Cortex of kidney (tissue), 1 donor: ENCODE results near the gene C19orf12.
"Not testable (repeated sequence)": the region's sequence is repeated elsewhere in the genome, so short reads cannot be mapped to it uniquely, and the experiment has no call there.

ENCODE experiments used
- DNase-seq: peaks from one replicate; lab custom pipeline; 2025; lab: John Stamatoyannopoulos, UW

The C19orf12 gene

GRCh38 chr19:29676586-29676985 is 38.5 kb downstream of the C19orf12 start:
- no peak for DNase-seq

- DNase-seq, result no peak
Measured at GRCh38 chr19:29675650-29676186, 39.3 kb downstream of the C19orf12 start.

- no peak for DNase-seq
Measured at GRCh38 chr19:29675120-29675649, 39.9 kb downstream of the C19orf12 start.

GRCh38 chr19:29674374-29675119 is 40.5 kb downstream of the C19orf12 start:
- no peak for DNase-seq

- DNase-seq, result no peak
Measured at GRCh38 chr19:29673451-29674371, 41.4 kb downstream of the C19orf12 start.

GRCh38 chr19:29672933-29673336 is 42.1 kb downstream of the C19orf12 start:
- no peak for DNase-seq

GRCh38 chr19:29672319-29672932 is 42.6 kb downstream of the C19orf12 start:
- no peak for DNase-seq

- DNase-seq, result no peak
Measured at GRCh38 chr19:29671393-29672160, 43.5 kb downstream of the C19orf12 start.

GRCh38 chr19:29671026-29671392 is 44.1 kb downstream of the C19orf12 start:
- DNase-seq, result not testable (repeated sequence)

GRCh38 chr19:29670255-29670654 is 44.8 kb downstream of the C19orf12 start:
- DNase-seq, result no peak

GRCh38 chr19:29668746-29669609 is 46.1 kb downstream of the C19orf12 start:
- no peak for DNase-seq

- DNase-seq, result no peak
Measured at GRCh38 chr19:29667901-29668341, 47.1 kb downstream of the C19orf12 start.

- DNase-seq, result no peak
Measured at GRCh38 chr19:29667387-29667783, 47.7 kb downstream of the C19orf12 start.

GRCh38 chr19:29666578-29667386 is 48.3 kb downstream of the C19orf12 start:
- DNase-seq, result no peak

GRCh38 chr19:29665826-29666577 is 49.1 kb downstream of the C19orf12 start:
- no peak for DNase-seq

- peak; percentile 36 for DNase-seq
Measured at GRCh38 chr19:29665215-29665825, 49.7 kb downstream of the C19orf12 start, which contains the start of gene PLEKHF1. Gene PLEKHF1, plus strand, starts transcription at chr19:29665461. Its CDS starts 8,379 bp downstream, at chr19:29673840.

GRCh38 chr19:29664753-29665214 is 50.3 kb downstream of the C19orf12 start:
- no peak for DNase-seq
